Karpas-422 (cell line): ENCODE results near the gene ANKRD44. TPM values are rescaled to one million over a fixed set of nuclear protein-coding genes. Genes with fewer than 3 reads are reported as not detected.

ENCODE experiments used
- DNase-seq: peaks from one replicate; pipeline ENCODE4 v3.0.0-alpha.2; 2015
- H2AFZ ChIP-seq: fragments of 200-600 bp; sonication (generic); 2 replicates; pipeline ENCODE4 v1.6.1; 2014; ENCODE audit warnings: antibody characterized with exemption, low read length, mixed read lengths
- H3K27ac ChIP-seq: fragments of 200-600 bp; sonication (generic); 2 replicates; pipeline ENCODE4 v1.5.1; 2014; ENCODE audit warnings: mild to moderate bottlenecking, low read length, moderate library complexity
- H3K27me3 ChIP-seq: fragments of 200-600 bp; sonication (generic); 2 replicates; pipeline ENCODE4 v1.6.1; 2014; ENCODE audit warnings: low read length, mixed read lengths
- H3K36me3 ChIP-seq: fragments of 200-600 bp; sonication (generic); 2 replicates; pipeline ENCODE4 v1.6.1; 2014; ENCODE audit warnings: low read length, mixed read lengths; ENCODE audit not compliant: insufficient read depth
- H3K4me1 ChIP-seq: fragments of 200-600 bp; sonication (generic); 2 replicates; pipeline ENCODE4 v1.6.1; 2014; ENCODE audit warnings: mild to moderate bottlenecking, low read length, mixed read lengths
- H3K4me2 ChIP-seq: fragments of 200-600 bp; sonication (generic); 2 replicates; pipeline ENCODE4 v1.6.1; 2014; ENCODE audit warnings: low read length, low read depth, mild to moderate bottlenecking; ENCODE audit not compliant: poor library complexity, severe bottlenecking
- H3K4me3 ChIP-seq: fragments of 200-600 bp; sonication (generic); 2 replicates; pipeline ENCODE4 v1.5.1; 2014; ENCODE audit warnings: mild to moderate bottlenecking, antibody characterized with exemption, low read length, mixed read lengths
- H3K79me2 ChIP-seq: fragments of 200-600 bp; sonication (generic); 2 replicates; pipeline ENCODE4 v1.6.1; 2014; ENCODE audit warnings: mild to moderate bottlenecking, low read length, mixed read lengths
- H3K9ac ChIP-seq: fragments of 200-600 bp; sonication (generic); 2 replicates; pipeline ENCODE4 v1.6.0; 2014; ENCODE audit warnings: low read length
- H3K9me2 ChIP-seq: fragments of 200-600 bp; sonication (generic), shearing (Covaris generic); replicated peaks from 2 replicates; pipeline ENCODE4 v1.6.0; 2014; ENCODE audit warnings: mild to moderate bottlenecking, low read length, moderate library complexity; ENCODE audit not compliant: insufficient read depth
- H3K9me3 ChIP-seq: fragments of 300-700, 200-600 bp; sonication (generic); 2 replicates; pipeline ENCODE4 v1.6.1; 2014; ENCODE audit warnings: low read length, mixed read lengths
- H4K20me1 ChIP-seq: fragments of 200-600 bp; sonication (generic); 2 replicates; pipeline ENCODE4 v1.6.1; 2014; ENCODE audit warnings: mild to moderate bottlenecking, antibody characterized with exemption, low read length, low read depth; ENCODE audit not compliant: insufficient read depth
- total RNA-seq: library from RNA; depleted of rRNA; stranded (reverse); fragments of >200 nt; shearing (Covaris generic); gene quantifications from 2 replicates; pipeline ENCODE4 v1.2.3, GENCODE V29; 2014; ENCODE audit warnings: low replicate concordance

ANKRD44 gene
- total RNA-seq, 1 experiment from 2014 or later = 120 TPM

DNA sequence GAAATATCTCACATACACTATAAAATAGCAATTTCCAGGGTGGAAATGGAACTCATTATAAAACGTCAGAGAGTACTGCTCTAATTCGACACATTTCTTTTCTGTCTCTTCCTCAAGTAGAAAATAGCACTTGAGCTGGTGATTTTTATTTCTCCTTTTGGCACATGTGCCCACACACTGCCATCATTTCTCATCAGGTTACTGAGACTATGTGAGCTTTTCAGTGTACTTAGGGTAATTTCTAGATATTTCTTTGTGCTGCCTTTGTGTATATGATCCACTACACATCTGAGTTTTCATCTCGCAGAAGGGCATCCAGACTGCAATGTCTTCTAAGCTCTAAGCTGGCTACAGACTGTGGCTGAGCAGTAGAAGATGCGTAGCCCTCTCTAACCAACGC, 321.9 kb downstream of the ANKRD44 start:
- peaks cover 6% of the 10 kb centered on the region for H3K4me1 ChIP-seq
- H3K4me3 ChIP-seq = no peak overlapping the region
- no peaks in the 10 kb centered on the region for H3K9me3 ChIP-seq
- no peak overlapping the region for H3K27ac ChIP-seq
- H2AFZ ChIP-seq = no peak overlapping the region
- no peak overlapping the region for H3K4me2 ChIP-seq
- no peak for DNase-seq
- H3K9ac ChIP-seq = no peak overlapping the region
- no peaks in the 10 kb centered on the region for H3K79me2 ChIP-seq
- peaks cover 13% of the 10 kb centered on the region; the same call in 1 of the 2 replicates for H3K36me3 ChIP-seq
- no peaks in the 10 kb centered on the region for H4K20me1 ChIP-seq
- no peaks in the 10 kb centered on the region for H3K9me2 ChIP-seq
- H3K27me3 ChIP-seq = no peaks in the 10 kb centered on the region

DNA sequence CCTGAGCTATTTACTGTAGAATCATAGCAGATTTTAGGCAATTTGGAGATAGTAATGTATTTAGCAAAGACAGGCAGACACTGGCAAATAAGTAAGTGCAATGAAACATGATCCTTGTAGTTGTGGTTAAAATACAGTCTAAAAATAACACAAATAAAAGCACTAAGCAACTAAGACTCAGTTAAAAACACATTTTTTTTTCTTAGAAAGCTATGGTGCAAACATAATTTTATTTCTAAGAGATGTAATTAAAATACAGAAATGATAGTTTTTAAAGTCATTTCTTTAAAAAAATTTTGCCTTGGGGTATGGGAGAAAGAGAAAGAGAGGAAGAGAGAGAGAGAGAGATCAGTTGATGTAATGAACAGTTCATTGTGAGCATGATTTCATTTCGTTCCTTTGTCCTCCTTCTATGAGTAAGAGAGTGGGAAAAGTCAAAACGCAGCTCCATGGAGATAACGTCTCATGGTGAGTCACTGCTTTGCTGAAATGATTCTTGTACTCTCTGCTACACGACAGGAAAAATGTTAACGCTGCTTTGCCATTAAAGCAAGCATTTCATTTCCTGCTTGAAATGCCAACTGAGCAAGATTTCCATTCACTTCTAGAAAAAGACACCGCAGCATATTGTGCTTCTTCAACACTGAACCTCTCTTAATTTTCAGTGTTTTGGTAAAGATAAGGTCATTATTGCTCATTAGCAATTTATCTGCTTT, 322.8 kb downstream of the ANKRD44 start:
- Histone ChIP-seq H2AFZ (no peak overlapping the region), H3K36me3 (peaks cover 8% of the 10 kb centered on the region; the same call in 1 of the 2 replicates), H3K4me3 (no peak overlapping the region), H3K9ac (no peak overlapping the region), H3K4me1 (peaks cover 6% of the 10 kb centered on the region), H3K27ac (no peak overlapping the region), H3K4me2 (no peak overlapping the region), H3K79me2 (no peaks in the 10 kb centered on the region), H3K27me3 (no peaks in the 10 kb centered on the region), H4K20me1 (no peaks in the 10 kb centered on the region), H3K9me3 (no peaks in the 10 kb centered on the region), H3K9me2 (no peaks in the 10 kb centered on the region)
- DNase-seq = no peak

DNA sequence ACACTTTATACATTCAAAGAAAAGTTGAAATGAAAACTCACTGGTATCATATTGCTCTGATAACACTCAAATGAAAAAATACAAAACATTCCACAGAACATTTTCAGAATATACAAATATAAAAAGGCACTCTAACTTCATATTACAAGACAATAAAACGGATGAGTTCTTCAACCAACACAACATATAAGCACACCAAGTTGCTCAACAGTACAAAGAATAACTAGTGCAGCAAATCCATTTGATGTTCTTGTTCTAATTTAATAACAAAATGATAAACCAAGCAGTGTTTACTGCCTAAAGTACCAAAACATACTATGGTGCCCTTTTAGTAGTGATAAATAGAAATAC, 323.3 kb downstream of the ANKRD44 start:
- Histone ChIP-seq H3K27ac (no peak overlapping the region), H3K79me2 (no peaks in the 10 kb centered on the region), H3K9me3 (no peaks in the 10 kb centered on the region), H3K27me3 (no peaks in the 10 kb centered on the region), H3K9ac (no peak overlapping the region), H2AFZ (no peak overlapping the region), H3K4me1 (peaks cover 6% of the 10 kb centered on the region), H3K4me2 (no peak overlapping the region), H4K20me1 (no peaks in the 10 kb centered on the region), H3K4me3 (no peak overlapping the region), H3K9me2 (no peaks in the 10 kb centered on the region), H3K36me3 (peaks cover 4% of the 10 kb centered on the region; the same call in 1 of the 2 replicates)
- DNase-seq = no peak

DNA sequence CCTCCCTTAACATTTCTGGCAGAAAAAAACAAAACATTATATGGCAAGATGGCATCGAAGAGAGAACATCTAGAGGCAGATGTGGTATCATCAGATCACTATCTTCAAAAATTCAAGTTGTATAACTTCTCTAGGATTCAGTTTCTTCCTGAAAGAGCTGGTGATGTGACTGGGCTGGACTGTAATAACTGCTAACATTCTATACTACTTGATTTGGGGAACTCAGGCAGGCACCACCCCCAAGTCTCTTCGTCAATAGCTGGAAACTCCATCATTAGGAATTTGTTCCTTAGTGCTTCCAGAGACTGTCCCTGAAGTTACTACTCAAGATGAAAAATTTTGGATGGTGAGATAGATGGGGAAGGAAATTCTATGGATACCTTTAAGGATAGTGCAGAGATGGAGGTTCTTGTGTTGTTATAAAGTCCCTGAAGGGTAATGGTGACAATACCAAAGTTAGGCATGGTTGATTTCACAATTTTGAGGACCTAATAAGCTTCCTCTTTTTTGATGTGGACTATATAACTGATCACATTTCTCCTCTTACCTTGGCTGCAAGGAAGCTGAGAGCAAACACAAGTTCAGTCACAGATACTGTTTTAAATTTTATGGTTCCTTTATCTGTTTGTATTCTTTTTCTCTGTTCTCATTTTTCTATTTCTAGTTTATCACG, 324.9 kb downstream of the ANKRD44 start:
- no peak overlapping the region for H3K9ac ChIP-seq
- DNase-seq = no peak
- no peaks in the 10 kb centered on the region for H3K9me3 ChIP-seq
- H3K36me3 ChIP-seq = no peaks in the 10 kb centered on the region; the same call in 1 of the 2 replicates
- H4K20me1 ChIP-seq = no peaks in the 10 kb centered on the region
- no peak overlapping the region for H3K4me2 ChIP-seq
- H2AFZ ChIP-seq = no peak overlapping the region
- H3K27ac ChIP-seq = no peak overlapping the region
- no peak overlapping the region for H3K4me3 ChIP-seq
- H3K4me1 ChIP-seq = peaks cover 6% of the 10 kb centered on the region
- no peaks in the 10 kb centered on the region for H3K79me2 ChIP-seq
- H3K9me2 ChIP-seq = no peaks in the 10 kb centered on the region
- H3K27me3 ChIP-seq = no peaks in the 10 kb centered on the region

DNA sequence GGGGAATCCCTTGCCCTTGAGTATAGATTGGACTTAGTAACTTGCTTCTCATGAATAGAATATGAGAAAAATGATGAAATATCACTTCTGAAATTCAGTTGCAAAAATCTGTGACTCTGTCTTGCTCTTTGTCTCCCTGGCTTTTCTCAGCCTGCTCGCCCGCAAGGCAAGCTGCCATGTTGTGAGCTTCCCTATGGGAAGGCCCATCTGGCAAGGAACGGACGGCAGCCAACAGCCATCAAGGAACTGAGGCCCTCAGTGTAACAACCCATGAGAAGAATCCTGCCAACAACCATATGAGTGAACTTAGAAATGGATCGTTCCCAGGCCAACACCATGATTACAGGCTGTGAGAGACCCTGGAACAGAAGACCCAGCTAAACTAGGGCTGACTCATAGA, 325.7 kb downstream of the ANKRD44 start:
- Histone ChIP-seq H2AFZ (no peak overlapping the region), H4K20me1 (no peaks in the 10 kb centered on the region), H3K4me2 (no peak overlapping the region), H3K9me2 (no peaks in the 10 kb centered on the region), H3K4me1 (peaks cover 3% of the 10 kb centered on the region), H3K27me3 (no peaks in the 10 kb centered on the region), H3K4me3 (no peak overlapping the region), H3K27ac (no peak overlapping the region), H3K36me3 (no peaks in the 10 kb centered on the region; the same call in 1 of the 2 replicates), H3K79me2 (no peaks in the 10 kb centered on the region), H3K9ac (no peak overlapping the region), H3K9me3 (no peaks in the 10 kb centered on the region)
- no peak for DNase-seq

DNA sequence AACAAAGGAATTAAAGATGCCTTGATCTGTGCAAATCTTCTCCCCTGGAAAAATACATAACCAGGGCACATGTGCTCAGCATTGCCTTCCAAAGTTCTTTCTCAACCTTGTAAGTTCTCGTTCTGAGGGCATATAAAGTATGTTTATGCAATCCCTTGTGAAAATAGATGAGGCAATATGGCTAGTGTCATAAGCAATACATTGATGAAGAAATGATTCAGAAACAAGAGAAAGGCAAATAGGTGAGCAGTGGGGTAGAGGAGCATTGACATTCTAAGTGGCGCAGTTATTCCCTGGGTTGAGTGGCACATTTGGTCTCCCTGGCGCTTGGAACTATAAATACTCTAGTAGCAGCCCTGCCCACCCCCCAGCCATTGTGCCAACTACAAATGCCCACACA, 326.6 kb downstream of the ANKRD44 start:
- peaks cover 3% of the 10 kb centered on the region for H3K4me1 ChIP-seq
- H3K9me2 ChIP-seq = no peaks in the 10 kb centered on the region
- DNase-seq = no peak
- H3K9me3 ChIP-seq = no peaks in the 10 kb centered on the region
- no peaks in the 10 kb centered on the region for H3K27me3 ChIP-seq
- H4K20me1 ChIP-seq = no peaks in the 10 kb centered on the region
- H3K4me2 ChIP-seq = no peak overlapping the region
- H3K36me3 ChIP-seq = no peaks in the 10 kb centered on the region
- H3K79me2 ChIP-seq = no peaks in the 10 kb centered on the region
- H3K9ac ChIP-seq = no peak overlapping the region
- H2AFZ ChIP-seq = no peak overlapping the region
- no peak overlapping the region for H3K27ac ChIP-seq
- H3K4me3 ChIP-seq = no peak overlapping the region

DNA sequence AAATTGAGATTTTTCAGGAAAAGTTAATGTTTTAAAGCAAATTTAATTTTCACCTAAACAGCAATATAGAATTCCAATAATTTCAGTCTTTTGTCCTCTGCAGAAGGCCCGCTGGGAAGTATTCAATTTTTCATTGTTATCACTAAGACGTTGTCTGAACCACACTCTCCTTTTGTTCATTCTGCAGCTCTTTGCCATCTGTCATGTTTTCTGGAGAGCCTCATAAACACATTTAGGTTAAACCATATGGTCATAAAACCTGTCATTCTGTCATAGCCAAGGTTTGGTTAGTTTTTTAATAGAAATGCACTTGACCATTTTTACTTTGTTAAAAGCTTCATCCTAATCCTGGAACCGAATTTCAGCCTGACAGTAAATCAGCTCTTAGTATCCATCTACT, 330.1 kb downstream of the ANKRD44 start:
- Histone ChIP-seq H4K20me1 (no peaks in the 10 kb centered on the region), H3K4me1 (no peaks in the 10 kb centered on the region), H2AFZ (no peak overlapping the region), H3K4me2 (no peak overlapping the region), H3K27ac (no peak overlapping the region), H3K9me3 (no peaks in the 10 kb centered on the region), H3K79me2 (no peaks in the 10 kb centered on the region), H3K36me3 (no peaks in the 10 kb centered on the region), H3K9ac (no peak overlapping the region), H3K9me2 (no peaks in the 10 kb centered on the region), H3K27me3 (no peaks in the 10 kb centered on the region), H3K4me3 (no peak overlapping the region)
- DNase-seq = no peak

DNA sequence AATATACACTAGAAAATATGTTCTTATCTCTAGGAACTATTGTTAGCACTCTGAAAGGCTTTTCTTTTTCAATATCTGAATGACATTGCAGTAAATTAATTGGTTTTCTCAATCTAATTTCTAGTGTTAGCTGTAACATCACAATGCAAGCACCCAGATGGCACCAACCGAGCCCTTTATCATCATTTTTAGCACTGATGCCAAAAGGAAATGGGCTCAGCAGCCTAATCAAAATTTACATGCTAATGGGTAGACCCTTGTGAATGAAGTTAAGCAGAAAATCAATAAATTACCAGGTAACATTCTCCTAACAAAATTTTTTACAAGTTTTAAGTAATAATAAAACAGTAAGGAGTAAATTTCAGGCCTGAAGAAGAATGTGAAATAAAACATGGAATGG, 330.6 kb downstream of the ANKRD44 start:
- no peaks in the 10 kb centered on the region for H3K9me2 ChIP-seq
- H3K4me3 ChIP-seq = no peak overlapping the region
- no peaks in the 10 kb centered on the region for H3K27me3 ChIP-seq
- no peak overlapping the region for H3K27ac ChIP-seq
- no peaks in the 10 kb centered on the region for H4K20me1 ChIP-seq
- no peaks in the 10 kb centered on the region for H3K79me2 ChIP-seq
- no peak for DNase-seq
- H3K9me3 ChIP-seq = no peaks in the 10 kb centered on the region
- no peak overlapping the region for H3K4me2 ChIP-seq
- H3K36me3 ChIP-seq = no peaks in the 10 kb centered on the region
- no peak overlapping the region for H3K9ac ChIP-seq
- no peaks in the 10 kb centered on the region for H3K4me1 ChIP-seq
- H2AFZ ChIP-seq = no peak overlapping the region
